K562 (cell line): Measurements from ENCODE around the gene SPATA20. TPM values are rescaled to one million over a fixed set of nuclear protein-coding genes. Genes with fewer than 3 reads are reported as not detected.

Experiments used
- ATAC-seq: fragments of 200-7000 bp; cut with Tn5 transposase; 3 replicates; pipeline ENCODE4 v1.9.1; 2020; ENCODE audit warnings: moderate library complexity
- BruUV-seq: library from RNA; stranded (reverse); fragments of 400-500 nt; replicated peaks from 2 replicates; lab custom pipeline; 2021; lab: Mats Ljungman, UMichigan
- CTCF ChIA-PET: fragments of 300-600 bp; formaldehyde crosslinking; extraction: SDS; loops from one replicate; lab custom pipeline; 2021; ENCODE audit warnings: low intra/inter-chr PET ratio; lab: Yijun Ruan, JAX
- POLR2A ChIA-PET: fragments of 300-600, 350-650 bp; sonication (Branson Sonifier 250); formaldehyde crosslinking; extraction: SDS; loops from one replicate; lab custom pipeline; 2021; ENCODE audit warnings: antibody characterized with exemption, inconsistent platforms; lab: Yijun Ruan, JAX
- DNase-seq, 4 experiments: peaks; one replicate each; pipeline versions ENCODE4 v3.0.0 to v3.0.0-alpha.2; 2011 to 2018; ENCODE audit warnings: low spot score in 3 of 4, mixed read lengths in 3 of 4; ENCODE audit errors: extremely low read depth in 1 of 4
- FAIRE-seq: peaks from 2 replicates; lab custom pipeline; 2011; peaks lifted over from hg19 to GRCh38; lab: Jason Lieb, UNC
- H2AFZ ChIP-seq: 2 replicates; pipeline ENCODE4 v1.6.0; 2011; ENCODE audit warnings: low read depth, low read length, control low read depth, inconsistent platforms
- H3K27ac ChIP-seq: fragments of 200-600 bp; 3 replicates; pipeline ENCODE4 v1.8.0; 2011; ENCODE audit warnings: low read depth, mild to moderate bottlenecking, control low read depth, inconsistent platforms, low read length, moderate library complexity, mixed read lengths; ENCODE audit errors: extremely low read depth
- H3K27me3 ChIP-seq, 2 experiments: fragments of 300-600 bp in 1 of 2; 2 replicates in 1 of 2; 3 replicates in 1 of 2; pipeline versions ENCODE4 v1.6.0 to v1.8.0; 2011; ENCODE audit warnings: inconsistent platforms in 2 of 2, low read length in 2 of 2, mild to moderate bottlenecking in 1 of 2, mixed read lengths in 1 of 2, moderate library complexity in 1 of 2; ENCODE audit not compliant: control insufficient read depth in 2 of 2, insufficient read depth in 2 of 2
- H3K36me3 ChIP-seq: fragments of 300-600 bp; 3 replicates; pipeline ENCODE4 v1.8.0; 2011; ENCODE audit warnings: mild to moderate bottlenecking, low read length, inconsistent platforms; ENCODE audit not compliant: control insufficient read depth, insufficient read depth
- H3K4me1 ChIP-seq, 2 experiments: fragments of 200-600 bp in 1 of 2; replicated peaks in 1 of 2; 2 replicates in 1 of 2; 3 replicates in 1 of 2; pipeline versions ENCODE4 v1.5.1 to v1.8.0; 2011; ENCODE audit warnings: inconsistent platforms in 2 of 2, low read length in 2 of 2, mild to moderate bottlenecking in 1 of 2, mixed read lengths in 1 of 2, moderate library complexity in 1 of 2; ENCODE audit not compliant: control insufficient read depth in 2 of 2, insufficient read depth in 2 of 2
- H3K4me2 ChIP-seq: 2 replicates; pipeline ENCODE4 v1.6.1; 2011; ENCODE audit warnings: low read length, control low read depth, inconsistent platforms, mixed read lengths; ENCODE audit not compliant: insufficient read depth
- H3K4me3 ChIP-seq: fragments of 200-600 bp; sonication (generic), shearing (Covaris generic); 2 replicates; pipeline ENCODE4 v1.5.1; 2016; ENCODE audit warnings: control low read depth, inconsistent platforms
- H3K79me2 ChIP-seq: fragments of 200-600 bp; 3 replicates; pipeline ENCODE4 v1.8.0; 2011; ENCODE audit warnings: low read length, inconsistent platforms; ENCODE audit not compliant: control insufficient read depth, insufficient read depth
- H3K9ac ChIP-seq, 2 experiments: 2 replicates each; pipeline versions ENCODE4 v1.6.0 to v1.6.1; 2011; ENCODE audit warnings: low read depth in 2 of 2, low read length in 2 of 2, control low read depth in 1 of 2, inconsistent platforms in 1 of 2, mild to moderate bottlenecking in 1 of 2, mixed read lengths in 1 of 2; ENCODE audit not compliant: insufficient read depth in 1 of 2
- H3K9me1 ChIP-seq: one replicate; pipeline ENCODE4 v1.6.0; 2011; ENCODE audit warnings: inconsistent platforms, mild to moderate bottlenecking, low read length, moderate library complexity; ENCODE audit not compliant: control insufficient read depth, insufficient read depth
- H3K9me3 ChIP-seq: replicated peaks from 2 replicates; pipeline ENCODE4 v1.5.1; 2011; ENCODE audit warnings: low read depth, low read length, inconsistent platforms; ENCODE audit not compliant: control insufficient read depth, insufficient read depth
- H4K20me1 ChIP-seq: replicated peaks from 2 replicates; pipeline ENCODE4 v1.6.1; 2011; ENCODE audit warnings: low read length, inconsistent platforms, mixed read lengths; ENCODE audit not compliant: control insufficient read depth, insufficient read depth
- BCOR ChIP-seq: fragments of 450-650 bp; IDR thresholded peaks from 2 replicates; pipeline ENCODE4 v1.6.1; 2016
- GABPA ChIP-seq: fragments of 200-800 bp; sonication (Bioruptor generic); conservative IDR thresholded peaks from 2 replicates; pipeline ENCODE4 v1.6.1; 2016; ENCODE audit warnings: low read depth, missing genetic modification characterization, missing compliant biosample characterization
- HDGF ChIP-seq: fragments of 450-650 bp; IDR thresholded peaks from 2 replicates; pipeline ENCODE4 v1.6.1; 2016
- POU5F1 ChIP-seq: fragments of 150-350 bp; IDR thresholded peaks from 2 replicates; pipeline ENCODE4 v1.6.1; 2014; ENCODE audit warnings: borderline replicate concordance, low read length, low read depth, mild to moderate bottlenecking; ENCODE audit not compliant: partially characterized antibody
- ZFP1 ChIP-seq: fragments of 450-650 bp; formaldehyde crosslinking; IDR thresholded peaks from 2 replicates; pipeline ENCODE4 v1.4.0; 2020; ENCODE audit warnings: mild to moderate bottlenecking, mixed read lengths
- ZSCAN29 ChIP-seq: fragments of 450-650 bp; IDR thresholded peaks from 2 replicates; pipeline ENCODE4 v1.6.1; 2017
- WGBS: fragments of 100-300 bp; shearing (Covaris generic); methylation state at CpG from one replicate; pipeline ENCODE4 v1.1.6; 2016; ENCODE audit warnings: low coverage, mixed read lengths; ENCODE audit not compliant: insufficient coverage; ENCODE audit errors: missing lambda C conversion rate; 5-methylcytosine and 5-hydroxymethylcytosine counted together
- in situ Hi-C: fragments of 300-500 bp; cut with MboI; formaldehyde crosslinking; loops from 4 replicates; pipeline ENCODE4 v1.15.0; 2018; ENCODE audit warnings: inconsistent platforms, mixed read lengths
- intact Hi-C: fragments of 100-400 bp; cut with micrococcal nuclease; formaldehyde crosslinking; loops from 2 replicates; pipeline ENCODE4 v1.14.2; 2022
- polyA plus RNA-seq, 8 experiments: library from polyadenylated mRNA; depleted of rRNA in 4 of 8; stranded (reverse) in 5 of 8; unstranded in 3 of 8; fragments of >200 nt; fragmentation: Nextera tagmentation in 2 of 8; fragmentation: Illumina TruSeq in 1 of 8; extraction: Ambion mirVana in 2 of 8; extraction: Trizol in 1 of 8; gene quantifications; 2 replicates each; pipeline versions ENCODE4 v1.2.1 to v1.2.3, GENCODE V29; 2011 to 2014; ENCODE audit warnings: inconsistent platforms in 1 of 8, missing spikeins in 1 of 8
- total RNA-seq, 7 experiments: library from RNA; depleted of rRNA in 6 of 7; stranded (reverse); fragments of >200 nt in 6 of 7; fragmentation: Illumina TruSeq in 2 of 7; extraction: Trizol in 2 of 7; gene quantifications; 2 replicates each; pipeline versions ENCODE4 v1.2.1 to v1.2.3, GENCODE V29; 2011 to 2021; ENCODE audit warnings: low replicate concordance in 1 of 7

SPATA20 gene
- total and polyA plus RNA-seq, 9 of the 15 experiments (the other 6 are each of a cell fraction or from before 2014, with no cell fraction given), result 0.08 to 4.0 (median 1.5) TPM

DNA sequence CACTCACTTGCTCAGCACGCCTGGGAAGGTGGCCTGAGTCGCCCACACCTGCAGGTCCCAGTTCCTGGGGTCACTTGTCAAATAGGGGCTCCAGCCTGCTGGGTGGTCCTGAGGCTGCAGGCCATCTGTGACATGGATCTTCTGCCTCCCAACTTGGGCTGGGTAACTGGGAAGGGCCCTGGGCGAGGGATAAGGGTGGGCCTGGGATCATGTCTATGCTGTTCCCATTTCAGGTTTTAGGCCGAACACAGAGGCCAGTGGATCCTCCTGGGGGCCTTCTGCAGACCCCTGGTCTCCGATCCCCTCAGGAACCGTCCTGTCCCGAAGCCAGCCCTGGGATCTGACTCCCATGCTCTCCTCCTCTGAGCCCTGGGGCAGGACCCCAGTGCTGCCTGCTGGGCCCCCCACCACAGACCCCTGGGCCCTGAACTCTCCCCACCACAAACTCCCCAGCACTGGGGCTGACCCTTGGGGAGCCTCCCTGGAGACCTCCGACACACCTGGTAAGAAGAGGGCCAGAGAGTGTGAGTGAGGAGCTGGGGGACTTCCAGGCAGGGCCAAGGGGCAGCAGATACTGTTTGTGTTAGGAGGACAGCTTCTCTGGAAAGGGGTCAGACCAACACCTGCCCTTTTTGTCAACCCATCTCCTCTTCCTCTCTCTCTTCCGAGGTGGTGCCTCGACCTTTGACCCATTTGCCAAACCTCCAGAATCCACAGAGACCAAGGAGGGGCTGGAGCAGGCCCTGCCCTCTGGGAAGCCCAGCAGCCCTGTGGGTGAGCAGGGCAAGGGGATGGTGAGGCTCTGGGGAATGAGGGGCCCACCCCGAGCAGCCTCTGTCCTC is 6.2 kb upstream of the SPATA20 start:
- in situ Hi-C loops (loop anchor here (10.0 kb wide), 1 partner anchor 414 kb away; no protein-coding TSS in a partner anchor), intact Hi-C loops (no loop called here)
- ATAC-seq, result no peak
- WGBS, result 79% methylated on average over 11 of the region's 11 CpGs
- H2AFZ ChIP-seq, result no peak overlapping the region; the same call in 1 of the 2 replicates
- DNase-seq, result no peak
- H3K36me3 ChIP-seq, result no peaks in the 10 kb centered on the region
- H3K9ac ChIP-seq, result no peak overlapping the region; a peak in 1 of 4 replicates
- H3K27ac ChIP-seq, result no peak overlapping the region
- no peaks in the 10 kb centered on the region for H3K79me2 ChIP-seq
- TF ChIP-seq HDGF (0 out of 2 replicates have a peak, but pooled peaks have one; percentile 2), ZFP1 (CRISPR knock-in tag) (no peak), BCOR (no peak)
- H3K4me3 ChIP-seq, result no peak overlapping the region
- 0 out of 2 replicates have a peak, but pooled peaks cover 4% of the 10 kb centered on the region for H4K20me1 ChIP-seq
- H3K9me3 ChIP-seq, result no peaks in the 10 kb centered on the region
- no TSS peak for BruUV-seq
- peaks cover 9 to 53% of the 10 kb centered on the region in 2 experiments; a peak in 4 of 5 replicates for H3K4me1 ChIP-seq
- ChIA-PET CTCF (no interaction called here), POLR2A (interaction anchor here (0.7 kb wide), 1 partner anchor 28 kb away, joined by 3 read pairs; no protein-coding TSS in a partner anchor)
- FAIRE-seq, result no peak
- no peak overlapping the region for H3K4me2 ChIP-seq
- peaks cover 0 to 11% of the 10 kb centered on the region in 2 experiments; a peak in 2 of 5 replicates for H3K27me3 ChIP-seq
- H3K9me1 ChIP-seq, result no peaks in the 10 kb centered on the region

DNA sequence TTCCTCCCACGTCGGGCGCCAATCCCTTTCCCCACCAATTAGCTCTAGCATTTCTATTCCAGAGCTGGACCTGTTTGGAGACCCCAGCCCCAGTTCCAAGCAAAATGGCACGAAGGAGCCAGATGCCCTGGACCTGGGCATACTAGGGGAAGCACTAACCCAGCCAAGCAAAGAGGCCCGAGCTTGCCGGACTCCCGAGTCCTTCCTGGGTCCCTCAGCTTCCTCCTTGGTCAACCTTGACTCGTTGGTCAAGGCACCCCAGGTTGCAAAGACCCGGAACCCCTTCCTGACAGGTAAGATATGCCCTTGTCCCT is 5.6 kb upstream of the SPATA20 start:
- CTCF ChIA-PET, result interaction anchor here (0.6 kb wide), 1 partner anchor 62 kb away, joined by 4 read pairs; no protein-coding TSS in a partner anchor
- intact Hi-C loops, result no loop called here
- FAIRE-seq (no peak), ATAC-seq (no peak), DNase-seq (no peak)
- H2AFZ ChIP-seq, result peak overlapping the region; percentile 98
- no peaks in the 10 kb centered on the region for H3K9me1 ChIP-seq
- 0 out of 2 replicates have a peak, but pooled peaks cover 4% of the 10 kb centered on the region for H4K20me1 ChIP-seq
- peak overlapping the region; percentile 34; the same call in 1 of the 3 replicates for H3K27ac ChIP-seq
- no peaks in the 10 kb centered on the region for H3K79me2 ChIP-seq
- TF ChIP-seq GABPA (tag) (no peak), ZSCAN29 (no peak), POU5F1 (no peak), HDGF (0 out of 2 replicates have a peak, but pooled peaks have one; percentile 6)
- H3K4me1 ChIP-seq, result peaks cover 9 to 51% of the 10 kb centered on the region in 2 experiments; a peak in 4 of 5 replicates
- H3K9me3 ChIP-seq, result no peaks in the 10 kb centered on the region
- in situ Hi-C loops, result loop anchor here (10.0 kb wide), 1 partner anchor 413 kb away; no protein-coding TSS in a partner anchor
- peak overlapping the region; percentile 60 to 87; a peak in 3 of 4 replicates for H3K9ac ChIP-seq
- BruUV-seq, result no TSS peak
- no peaks in the 10 kb centered on the region for H3K36me3 ChIP-seq
- WGBS, result 71% methylated on average over 8 of the region's 9 CpGs
- POLR2A ChIA-PET, result interaction anchor here (0.6 to 1.2 kb wide), 3 partner anchors 9 to 350 kb away, joined by 3 to 4 read pairs (median 3); partner anchors contain the start of gene EPN3
- H3K4me2 ChIP-seq, result peak overlapping the region; percentile 96
- peak overlapping the region; percentile 41 for H3K4me3 ChIP-seq
- H3K27me3 ChIP-seq, result peaks cover 0 to 9% of the 10 kb centered on the region in 2 experiments; a peak in 2 of 5 replicates
